ENCODE data around the gene CPLX1.
"Not testable (repeated sequence)": the region's sequence is repeated elsewhere in the genome, so short reads cannot be mapped to it uniquely, and the experiment has no call there.

Gene CPLX1

DNA sequence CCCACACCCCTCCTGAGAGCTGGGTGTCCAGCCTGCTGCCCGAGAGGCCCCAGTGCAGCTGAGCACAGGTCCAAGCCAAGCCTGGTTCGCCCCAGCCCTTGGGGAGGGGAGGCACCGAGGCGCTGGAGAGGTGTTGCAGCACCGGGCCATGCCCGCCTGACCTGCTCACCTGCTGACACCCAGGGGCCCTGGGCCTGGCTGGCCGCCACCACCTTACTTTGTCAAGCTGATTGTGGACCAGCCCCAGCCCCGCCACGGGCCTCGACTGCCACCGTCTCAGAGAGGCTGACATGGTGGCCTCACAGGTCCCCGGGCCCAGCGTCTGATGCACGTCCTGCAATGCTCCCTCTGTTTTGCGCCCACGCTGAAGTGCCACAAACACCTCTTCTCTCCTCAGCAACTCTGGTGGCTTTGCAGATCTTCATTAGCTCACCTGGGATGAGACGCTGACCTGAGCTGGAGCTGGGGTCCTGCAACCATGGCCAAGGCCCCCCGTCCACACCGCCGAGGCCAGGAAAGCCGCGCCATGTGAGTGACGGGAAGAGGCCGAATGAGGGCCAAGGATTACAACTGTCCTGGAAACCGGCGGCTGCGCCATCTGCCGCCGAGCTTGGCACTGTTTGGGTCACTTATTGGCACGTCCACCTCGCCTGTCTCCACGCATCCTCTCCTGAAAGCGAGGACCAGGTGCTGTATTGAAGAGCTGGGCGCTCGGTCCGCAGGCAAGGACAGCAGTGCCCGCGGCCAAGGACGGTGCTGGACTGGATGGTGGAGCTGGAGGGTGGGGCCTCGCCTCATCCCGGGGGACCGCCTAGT, 7.6 kb downstream of the CPLX1 start:
- no peak for DNase-seq

DNA sequence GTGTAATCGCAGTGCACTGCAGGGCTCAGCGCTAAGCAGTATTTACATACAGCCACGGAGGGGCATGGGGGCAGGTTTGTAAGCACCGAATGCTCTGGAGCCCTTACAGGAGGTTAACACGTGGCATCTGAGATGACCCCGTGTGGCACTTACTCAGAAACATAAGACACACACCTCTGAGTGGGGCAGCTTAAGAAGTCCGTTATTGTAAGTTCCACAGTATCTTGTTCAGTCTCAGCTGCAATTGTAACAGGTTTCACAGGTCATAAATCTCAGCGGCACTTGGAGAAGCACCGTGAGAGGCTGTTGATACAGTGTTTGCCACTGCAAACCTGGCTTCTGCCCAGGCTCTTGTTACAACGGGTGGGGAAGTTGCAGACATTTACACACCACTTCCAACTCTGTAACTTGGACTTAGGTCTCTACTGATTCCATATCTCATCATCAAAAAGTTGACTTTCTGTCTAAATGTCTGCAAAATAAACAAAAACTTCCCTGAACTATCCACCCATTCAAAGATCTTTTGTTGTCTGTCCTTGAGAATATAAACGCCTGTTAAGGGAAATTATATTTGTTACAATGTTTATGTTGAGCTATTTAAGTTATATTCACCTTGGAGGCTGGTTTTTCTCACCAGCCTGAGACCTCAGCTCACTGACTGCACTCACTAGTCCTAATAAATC, 10.3 kb downstream of the CPLX1 start:
- no peak for DNase-seq

DNA sequence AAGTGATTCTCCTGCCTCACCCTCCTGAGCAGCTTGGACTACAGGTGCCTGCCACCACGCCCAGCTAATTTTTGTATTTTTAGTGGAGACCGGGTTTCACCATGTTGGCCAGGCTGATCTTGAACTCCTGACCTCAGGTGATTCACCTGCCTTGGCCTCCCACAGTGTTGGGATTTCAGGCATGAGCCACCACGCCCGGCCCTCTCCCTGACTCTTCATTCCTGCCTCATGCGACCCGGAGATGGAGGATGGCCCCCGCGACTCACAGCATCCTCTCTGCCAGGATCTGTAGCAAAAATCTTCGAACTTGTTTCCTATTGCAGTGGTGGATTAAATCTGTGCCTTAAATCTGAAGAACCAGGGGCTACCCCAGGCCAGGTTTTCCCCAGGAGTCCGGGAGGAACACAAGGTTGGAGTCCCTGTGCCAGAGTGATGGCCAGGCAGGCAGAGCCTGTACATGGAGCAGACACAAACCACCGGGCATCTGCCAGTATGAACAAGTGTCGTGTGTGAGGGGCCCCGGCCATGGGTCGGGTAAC, 11.5 kb downstream of the CPLX1 start:
- no peak for DNase-seq

DNA sequence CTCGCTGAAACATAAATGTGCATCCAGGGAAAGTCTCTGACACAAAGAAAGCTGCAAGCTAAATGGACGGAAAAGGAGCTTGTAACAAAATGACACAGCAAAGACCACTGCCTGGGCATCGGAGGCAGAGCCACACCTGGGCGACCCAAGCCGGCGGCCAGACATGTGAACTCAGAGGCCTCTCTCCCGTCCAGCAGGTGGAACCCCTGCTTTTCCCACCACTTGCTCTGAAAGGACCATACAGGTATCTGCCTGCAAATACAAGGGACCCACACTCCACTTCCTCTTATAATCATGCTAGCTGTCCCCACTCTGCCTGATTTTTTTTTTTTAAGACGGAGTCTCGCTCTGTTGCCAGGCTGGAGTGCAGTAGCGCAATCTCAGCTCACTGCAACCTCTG, 12.0 kb downstream of the CPLX1 start:
- DNase-seq, result no peak

DNA sequence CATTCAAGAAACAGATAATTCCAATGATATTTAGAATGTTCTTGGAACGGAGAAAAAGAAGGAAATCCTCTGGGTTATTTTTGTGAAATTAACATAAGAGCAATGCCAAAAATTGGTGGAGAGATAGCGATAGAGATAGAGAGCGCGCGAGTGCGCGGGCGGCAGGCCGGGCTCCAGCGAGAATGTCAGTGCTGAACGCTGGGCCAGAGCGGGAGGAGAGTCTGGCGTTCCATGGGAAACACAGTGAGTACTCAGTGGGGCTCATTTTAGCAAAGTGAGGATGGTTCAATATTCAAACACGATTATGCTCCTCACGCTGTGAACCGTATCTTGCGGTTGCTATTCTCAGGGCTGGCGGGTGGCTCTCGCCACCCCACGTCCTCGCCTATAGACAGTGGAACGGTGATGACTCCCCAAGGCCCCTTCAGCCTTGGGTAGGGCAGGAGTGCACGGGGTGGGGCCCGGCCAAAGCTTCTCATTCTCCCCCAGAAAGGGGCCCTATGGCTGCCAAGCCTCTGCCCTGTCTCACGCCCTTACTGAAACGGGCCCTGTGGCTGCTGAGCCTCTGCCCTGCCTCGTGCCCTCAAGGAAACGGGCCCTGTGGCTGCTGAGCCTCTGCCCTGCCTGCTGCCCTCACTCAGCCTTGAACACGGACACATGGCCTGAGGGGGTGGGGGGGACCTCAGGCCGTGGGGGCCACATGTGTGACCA, 16.9 kb downstream of the CPLX1 start:
- DNase-seq, result no peak

DNA sequence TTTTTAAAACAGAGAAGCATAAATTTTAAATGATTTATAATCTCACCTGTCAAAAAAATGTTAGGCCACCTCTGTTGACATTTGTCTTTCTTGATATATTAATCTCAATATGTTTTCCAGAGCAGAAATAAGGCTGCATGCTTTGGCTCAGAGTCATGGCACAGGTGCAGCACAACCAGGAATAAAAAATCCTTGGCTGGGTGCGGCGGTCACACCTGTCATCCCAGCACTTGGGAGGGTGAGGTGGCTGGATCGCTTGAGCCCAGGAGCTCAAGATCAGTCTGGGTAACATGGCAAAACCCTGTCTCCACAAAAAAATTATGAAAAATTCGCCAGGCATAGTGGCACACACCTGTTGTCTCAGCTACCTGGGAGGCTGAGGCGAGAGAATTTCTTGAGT, 18.1 kb downstream of the CPLX1 start:
- no peak for DNase-seq

DNA sequence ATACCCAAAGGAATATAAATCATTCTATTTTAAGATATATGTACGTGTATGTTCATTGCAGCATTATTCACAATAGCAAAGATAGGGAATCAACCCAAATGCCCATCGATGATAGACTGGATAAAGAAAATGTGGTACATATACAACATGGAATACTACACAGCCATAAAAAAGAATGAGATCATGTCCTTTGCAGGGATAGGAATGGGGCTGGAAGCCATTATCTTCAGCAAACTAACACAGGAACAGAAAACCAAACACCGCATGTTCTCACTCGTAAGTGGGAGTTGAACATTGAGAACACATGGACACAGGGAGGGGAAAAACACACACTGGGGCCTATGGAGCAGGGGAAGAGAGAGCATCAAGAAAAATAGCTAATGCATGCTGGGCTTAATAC, 18.9 kb downstream of the CPLX1 start:
- not testable (repeated sequence) for DNase-seq

DNA sequence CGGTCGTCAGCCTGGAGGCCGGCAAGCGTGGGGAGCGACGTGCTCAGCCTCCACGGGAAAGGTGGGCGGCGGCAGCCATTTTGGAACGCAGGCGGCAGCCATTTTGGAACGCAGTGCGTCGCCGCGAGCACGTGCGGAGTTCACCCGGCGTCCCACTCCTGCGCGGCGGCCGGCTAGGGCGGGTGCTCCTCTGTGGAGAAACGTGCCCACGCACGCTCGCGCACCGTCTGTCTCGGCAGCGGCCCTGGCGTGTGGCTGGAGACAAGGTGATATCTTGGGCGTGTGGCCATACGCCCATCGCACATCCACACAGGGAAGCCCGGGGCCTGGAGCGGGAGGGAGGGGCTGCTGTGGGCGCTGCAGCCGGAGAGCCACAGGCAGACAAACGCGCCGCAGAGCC, 21.1 kb downstream of the CPLX1 start:
- no peak for DNase-seq

DNA sequence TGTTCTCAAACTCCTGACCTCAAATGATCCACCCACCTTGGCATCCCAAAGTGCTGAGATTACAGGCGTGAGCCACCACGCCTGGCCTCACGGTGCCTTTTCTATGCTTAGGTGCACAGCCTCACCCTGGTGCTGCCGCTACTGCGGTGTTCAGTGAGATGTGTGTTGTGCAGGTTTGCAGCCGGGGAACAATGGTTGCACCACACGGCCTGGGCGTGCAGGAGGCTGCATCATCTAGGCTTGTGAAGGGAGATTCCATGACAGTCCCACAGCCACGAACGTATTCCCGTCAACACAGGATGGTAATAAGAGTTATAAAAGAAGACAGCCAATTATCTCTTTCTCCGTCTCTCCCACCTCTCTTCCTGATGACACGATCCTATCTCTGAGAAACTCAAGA, 22.0 kb downstream of the CPLX1 start:
- DNase-seq, result no peak

DNA sequence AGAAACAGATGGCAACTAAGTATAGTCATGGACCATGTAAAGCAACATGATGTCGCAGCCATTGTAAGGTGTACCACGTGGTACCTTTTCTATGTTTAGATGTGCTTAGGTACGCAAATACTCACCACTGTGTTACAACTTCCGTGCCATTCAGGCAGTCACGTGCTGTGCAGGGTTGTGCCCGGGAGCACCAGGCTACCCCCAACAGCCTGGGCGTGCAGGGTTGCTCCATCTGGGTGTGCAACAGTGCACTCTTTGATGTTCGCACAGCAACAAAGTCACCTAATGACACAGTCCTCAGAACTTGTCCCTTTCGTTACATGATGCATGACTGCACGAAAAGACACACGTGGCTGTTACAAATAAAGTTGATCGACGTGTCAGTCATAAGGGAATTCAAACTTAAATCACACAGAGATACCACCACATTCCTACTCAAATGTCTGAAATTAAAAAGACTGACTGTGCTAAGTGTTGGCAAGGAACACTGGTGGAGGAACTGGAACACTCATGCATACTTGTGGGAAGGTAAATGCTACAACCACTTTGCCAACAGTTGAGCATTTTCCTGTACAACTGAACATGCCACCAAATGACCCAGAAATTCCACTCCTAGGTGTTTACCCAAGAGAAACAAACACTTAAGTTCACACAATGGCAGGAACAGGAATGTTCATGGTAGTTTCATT, 24.3 kb downstream of the CPLX1 start:
- DNase-seq, result no peak

DNA sequence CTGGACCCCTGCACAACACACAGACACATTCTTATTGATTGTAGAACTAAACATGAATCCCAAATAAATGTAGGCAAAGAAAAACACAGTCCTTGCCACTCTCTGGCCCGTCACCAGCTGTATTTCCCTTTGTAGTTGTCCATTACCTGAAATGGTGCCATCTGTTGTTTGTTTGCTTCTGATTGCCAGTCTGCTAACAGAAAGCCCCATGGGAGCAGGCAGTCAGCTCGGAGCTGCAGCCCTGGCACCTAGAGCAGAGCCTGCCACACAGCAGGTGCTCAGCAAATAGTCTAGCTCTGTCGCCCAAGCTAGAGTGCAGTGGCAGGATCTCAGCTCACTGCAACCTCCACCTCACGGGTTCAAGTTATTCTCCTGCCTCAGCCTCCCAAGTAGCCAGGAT, 28.9 kb downstream of the CPLX1 start:
- no peak for DNase-seq

DNA sequence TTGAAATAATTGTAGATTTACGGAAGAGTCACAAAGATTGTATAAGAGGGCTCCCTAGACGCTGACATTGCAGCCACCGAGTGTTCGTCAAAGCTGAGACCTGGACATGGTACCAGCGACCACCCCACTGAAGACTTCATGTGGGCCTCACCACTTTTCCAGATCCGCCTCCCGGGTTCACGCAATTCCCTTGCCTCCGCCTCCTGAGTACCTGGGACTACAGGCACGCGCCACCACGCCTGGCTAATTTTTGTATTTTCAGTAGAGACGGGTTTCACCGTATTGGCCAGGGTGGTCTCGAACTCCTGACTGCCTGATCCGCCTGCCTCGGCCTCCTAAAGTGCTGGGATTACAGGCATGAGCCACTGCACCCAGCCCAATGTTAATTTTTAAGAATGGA, 29.7 kb downstream of the CPLX1 start:
- DNase-seq, result no peak

DNA sequence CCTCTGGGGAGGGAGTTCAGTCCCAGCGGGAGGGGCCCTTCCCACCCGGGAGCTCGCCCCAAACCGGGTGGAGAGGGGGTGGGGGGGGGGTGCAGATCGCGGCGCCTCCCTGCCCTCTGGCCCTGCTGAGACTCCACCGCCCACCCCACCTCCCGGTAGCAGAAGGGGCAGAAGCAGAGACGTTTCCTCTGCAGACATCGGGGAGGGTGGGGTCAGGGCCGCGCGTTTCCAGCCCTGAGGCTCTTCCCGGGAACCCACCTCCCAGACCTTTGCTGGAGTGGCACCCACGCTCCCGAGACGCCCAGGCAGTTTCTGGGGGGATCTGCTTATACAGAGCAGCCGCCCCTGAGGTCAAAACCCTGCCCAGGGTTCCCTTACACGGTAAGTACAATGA, 30.2 kb downstream of the CPLX1 start:
- DNase-seq, result no peak

DNA sequence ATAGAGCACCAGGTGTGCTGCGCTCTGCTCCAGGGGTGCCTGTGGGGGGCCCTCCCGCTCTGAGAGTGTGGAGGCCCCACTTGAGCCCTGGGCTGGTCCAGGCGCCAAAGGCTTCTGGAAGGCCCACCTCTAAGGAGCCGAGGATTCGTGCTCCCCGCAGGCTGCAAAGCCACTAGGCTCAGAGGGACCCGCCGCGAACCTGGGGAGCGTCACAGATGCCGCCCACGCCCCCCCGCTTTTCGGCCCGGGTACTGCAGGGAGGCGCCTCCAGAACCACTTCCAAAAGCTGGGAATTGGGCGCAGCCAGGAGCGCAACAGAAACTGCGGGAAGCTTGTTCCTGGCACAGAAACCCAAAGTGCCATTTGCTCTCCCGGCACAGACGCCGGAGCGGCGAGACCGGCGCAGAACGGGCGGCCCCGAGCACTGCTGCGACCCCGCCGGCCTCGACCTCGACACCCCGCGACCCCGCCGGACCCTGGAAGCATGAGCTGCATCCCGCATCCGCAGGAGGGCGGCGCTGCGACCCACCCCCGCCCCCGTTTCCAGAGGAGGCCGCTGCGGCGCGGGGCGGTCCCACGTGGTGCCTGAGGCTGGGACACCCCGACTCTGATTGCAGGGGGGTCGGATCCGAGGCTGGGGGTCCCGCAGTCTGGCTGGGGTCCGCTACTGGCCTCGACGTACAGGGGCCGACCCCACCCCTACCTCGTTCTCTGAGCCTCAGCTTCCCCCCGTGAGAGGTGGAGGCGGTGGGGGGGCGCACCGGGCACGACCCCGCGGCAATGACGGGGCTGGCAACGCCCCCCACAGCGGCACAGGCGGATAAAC, 30.8 kb downstream of the CPLX1 start:
- no peak for DNase-seq

DNA sequence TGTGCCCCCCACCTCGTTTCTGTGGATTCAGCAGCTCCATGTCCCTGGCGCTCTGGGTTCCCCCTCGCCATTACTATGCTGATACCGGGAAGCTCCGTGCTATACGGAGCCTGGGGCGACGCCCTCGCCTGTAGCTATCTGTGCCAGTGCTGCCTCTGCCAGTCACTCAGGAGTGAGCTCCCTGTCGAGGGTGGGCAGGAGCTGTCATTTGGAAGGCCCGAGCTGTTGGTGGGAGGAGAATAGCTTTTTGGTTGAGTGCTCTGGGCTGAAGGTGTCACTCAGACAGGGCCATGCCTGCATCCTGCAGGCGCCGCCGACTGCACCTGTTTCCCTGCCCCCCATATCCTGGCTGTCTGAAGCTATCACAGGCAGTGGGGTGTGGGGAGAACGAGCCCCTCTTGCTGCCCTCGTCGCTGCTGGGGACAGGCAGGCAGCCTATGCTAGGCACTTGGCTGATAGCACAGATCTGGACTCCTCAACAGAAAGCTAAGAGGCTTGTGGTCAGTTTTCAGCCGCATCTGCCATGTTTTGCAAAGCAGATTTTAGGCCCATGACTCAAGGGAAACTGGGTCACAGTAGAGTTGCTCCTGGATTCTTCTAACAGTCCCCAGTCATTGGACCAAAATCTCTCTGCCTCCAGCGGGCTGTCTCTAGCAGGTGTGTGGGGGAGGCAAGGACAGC, 31.8 kb downstream of the CPLX1 start:
- DNase-seq, result no peak

DNA sequence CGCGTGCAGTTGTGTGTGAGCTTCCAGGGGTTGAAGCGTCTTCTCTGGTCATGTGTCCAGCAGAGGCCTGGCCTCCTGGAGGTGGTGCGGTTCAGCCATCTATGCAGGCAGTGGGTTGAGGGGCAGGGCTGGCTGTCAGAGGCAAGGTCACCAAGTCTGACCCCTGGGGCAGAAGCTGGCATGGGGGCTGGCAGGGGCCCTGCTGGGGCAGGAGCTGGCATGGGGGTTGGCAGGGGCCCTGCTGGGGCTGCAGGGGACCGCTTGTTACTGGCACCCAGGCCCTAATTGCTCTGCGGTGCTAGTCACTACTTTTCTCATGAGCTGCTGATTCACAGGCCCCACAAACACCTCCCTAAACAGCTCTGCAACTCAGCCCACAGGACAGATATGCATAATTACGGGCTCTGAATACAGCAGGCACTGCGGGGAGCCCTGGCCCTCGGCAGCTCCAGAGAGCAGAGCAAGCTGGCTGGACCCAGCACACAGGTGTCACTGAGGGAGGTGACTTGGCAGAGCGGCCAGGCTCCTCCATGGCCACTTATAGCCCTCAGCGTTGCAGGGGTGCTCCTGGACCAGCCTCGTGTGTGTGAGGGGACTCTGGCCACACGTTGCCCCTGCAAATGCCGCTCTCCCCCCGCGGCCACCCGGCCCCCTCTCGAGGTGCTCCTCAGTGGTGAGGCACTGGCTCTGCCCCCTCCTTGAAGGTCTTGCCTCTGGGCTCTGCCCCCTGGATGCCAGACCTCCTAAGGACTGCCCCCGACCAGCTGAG, 32.7 kb downstream of the CPLX1 start:
- no peak for DNase-seq

DNA sequence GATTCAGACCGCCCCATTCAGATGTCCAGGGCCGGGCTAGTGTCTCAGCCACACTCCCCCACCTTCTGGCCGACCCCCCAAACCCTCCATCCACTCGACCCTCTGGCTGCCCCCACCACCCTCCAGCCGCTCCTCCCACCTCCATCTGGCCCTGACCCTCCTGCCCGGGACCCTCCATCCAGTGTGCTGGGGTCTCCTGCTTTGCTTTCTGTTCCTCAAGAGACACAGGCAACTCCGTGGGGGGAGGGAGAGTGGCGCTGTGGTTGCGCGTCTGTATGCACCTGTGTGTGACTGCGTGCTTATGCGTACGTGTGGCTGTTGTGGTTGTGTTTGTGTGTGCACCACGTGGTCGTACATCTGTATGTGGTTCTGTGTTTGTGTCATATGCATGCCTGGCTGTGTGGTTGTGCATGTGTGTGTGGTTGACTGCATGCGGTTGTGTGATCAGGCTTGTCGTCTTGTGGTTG, 33.3 kb downstream of the CPLX1 start:
- DNase-seq, result peak; percentile 50

DNA sequence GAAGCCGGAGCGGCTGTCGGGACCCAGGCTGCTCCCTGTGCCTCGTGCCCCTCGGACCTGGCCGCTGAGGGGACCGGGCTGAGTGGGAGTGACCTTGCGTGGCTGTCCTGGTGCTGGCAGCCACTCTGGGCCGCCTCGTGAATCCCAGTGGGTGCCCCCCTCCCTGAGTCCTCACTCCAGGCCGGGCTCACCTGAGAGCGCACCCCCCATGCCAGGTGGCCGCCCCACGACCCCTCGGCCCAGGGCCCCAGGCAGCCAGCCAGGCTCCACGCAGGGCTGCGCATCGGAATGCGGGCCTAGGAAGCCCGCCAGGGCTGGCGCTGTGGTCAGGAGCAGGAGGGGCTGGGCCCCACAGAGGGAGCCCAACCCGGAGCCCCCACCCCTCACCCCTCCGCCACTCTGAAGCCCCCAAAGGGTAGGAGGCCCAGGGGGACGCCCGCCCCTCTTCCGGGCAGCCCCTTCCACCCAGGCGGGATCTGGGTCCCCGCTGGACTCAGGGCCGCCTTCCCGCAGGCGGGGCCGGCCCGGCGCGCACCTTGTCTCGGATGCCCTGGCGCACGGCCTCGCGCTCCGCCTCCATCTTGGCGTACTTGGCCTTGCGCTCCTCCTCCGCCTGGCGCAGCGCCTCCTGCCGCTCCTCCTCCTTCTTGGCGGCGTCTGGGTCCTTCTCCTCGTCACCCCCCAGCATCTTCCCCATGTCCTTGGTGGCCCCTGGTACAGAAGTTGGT, 33.9 kb downstream of the CPLX1 start:
- peak; percentile 49 for DNase-seq

DNA sequence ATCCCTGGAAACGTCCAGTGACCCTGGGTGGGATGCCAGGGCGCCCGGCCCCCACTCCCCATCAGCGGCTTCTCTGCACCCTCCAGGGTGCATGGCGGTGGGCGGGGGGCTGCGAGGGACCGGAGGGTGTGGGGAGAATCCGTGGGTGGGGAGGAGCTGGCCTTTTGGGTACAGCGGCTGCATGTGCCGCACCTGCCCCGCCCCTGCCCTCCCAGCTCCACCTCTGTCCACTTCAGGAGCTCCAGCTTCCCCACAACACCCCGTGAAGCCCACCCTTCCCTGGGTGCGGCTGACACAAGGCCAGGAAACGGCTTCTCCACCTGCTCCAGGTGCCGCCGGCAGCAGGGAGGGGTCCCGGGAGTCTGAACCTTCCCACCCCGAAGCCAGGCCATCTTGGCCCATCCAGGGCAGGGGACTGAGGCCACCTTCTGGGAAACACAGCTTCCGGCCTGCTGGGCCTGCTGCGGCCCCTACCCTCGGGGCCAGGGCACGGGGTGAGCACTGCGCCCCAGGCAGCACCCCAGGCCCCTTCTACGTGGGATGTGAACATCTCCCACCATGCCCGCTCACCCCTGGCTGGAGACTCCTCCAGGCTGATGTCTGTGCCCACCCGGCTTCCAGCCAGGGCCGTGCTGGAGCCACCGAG, 34.6 kb downstream of the CPLX1 start:
- no peak for DNase-seq

DNA sequence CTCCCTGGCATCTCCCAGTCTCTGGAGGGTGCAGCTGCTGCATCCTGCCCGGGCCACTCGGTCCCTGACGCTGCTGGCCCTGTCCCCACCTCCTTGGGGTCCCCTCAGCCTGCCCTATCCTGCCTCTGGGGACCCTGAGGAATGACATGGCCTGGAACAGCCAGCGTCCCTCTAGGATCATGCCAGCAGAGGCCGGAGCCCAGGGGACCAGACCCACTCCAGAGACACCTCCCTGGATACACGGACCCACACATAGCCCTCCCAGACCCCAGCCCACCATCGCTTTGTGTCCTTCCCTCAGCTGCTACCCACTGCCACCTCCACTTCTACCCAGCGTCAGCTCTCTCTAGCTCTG, 35.5 kb downstream of the CPLX1 start:
- DNase-seq, result no peak

Data from stimulated activated CD4-positive, alpha-beta T cell treated with anti-CD3 and anti-CD28 coated beads, Interleukin-1b, Interleukin-23, amount 100 ng/mL, for 48 hours (primary cell).